ENCODE measurements around the gene NT5M. TPM values are rescaled to one million over a fixed set of nuclear protein-coding genes. Genes with fewer than 3 reads are reported as not detected.

Gene NT5M
- total RNA-seq, 1 experiment from 2014 or later: 23.6 TPM

GRCh38 chr17:17376362-17376761 is 73.2 kb downstream of the NT5M start:
- no peak overlapping the region for H3K9ac ChIP-seq (ENCODE audit: low read length)
- no peak overlapping the region for H3K27ac ChIP-seq (ENCODE audit: low read length)
- H3K79me2 ChIP-seq (ENCODE audit: low read length): no peaks in the 10 kb centered on the region
- H3K4me1 ChIP-seq (ENCODE audit: low read length): no peaks in the 10 kb centered on the region
- no peaks in the 10 kb centered on the region for H3K27me3 ChIP-seq (ENCODE audit: low read length)
- no peak overlapping the region for H3K4me2 ChIP-seq (ENCODE audit: low read depth, low read length, poor library complexity, severe bottlenecking)
- no peaks in the 10 kb centered on the region for H3K9me3 ChIP-seq (ENCODE audit: low read length)
- no peak overlapping the region for H3K4me3 ChIP-seq (ENCODE audit: low read length)
- no peak overlapping the region for H2AFZ ChIP-seq (ENCODE audit: low read length)
- no peak for DNase-seq
- H4K20me1 ChIP-seq (ENCODE audit: insufficient read depth, low read depth, low read length): no peaks in the 10 kb centered on the region
- H3K9me2 ChIP-seq (replicated peaks; ENCODE audit: insufficient read depth, low read length): no peaks in the 10 kb centered on the region
- H3K36me3 ChIP-seq (ENCODE audit: insufficient read depth, low read length): no peaks in the 10 kb centered on the region

GRCh38 chr17:17377071-17377967 is 74.1 kb downstream of the NT5M start:
- H3K4me2 ChIP-seq (ENCODE audit: low read depth, low read length, poor library complexity, severe bottlenecking): no peak overlapping the region
- H3K27me3 ChIP-seq (ENCODE audit: low read length): no peaks in the 10 kb centered on the region
- no peaks in the 10 kb centered on the region for H3K9me3 ChIP-seq (ENCODE audit: low read length)
- H3K4me3 ChIP-seq (ENCODE audit: low read length): no peak overlapping the region
- H3K36me3 ChIP-seq (ENCODE audit: insufficient read depth, low read length): no peaks in the 10 kb centered on the region
- no peaks in the 10 kb centered on the region for H4K20me1 ChIP-seq (ENCODE audit: insufficient read depth, low read depth, low read length)
- DNase-seq: no peak
- no peak overlapping the region for H2AFZ ChIP-seq (ENCODE audit: low read length)
- no peaks in the 10 kb centered on the region for H3K4me1 ChIP-seq (ENCODE audit: low read length)
- H3K27ac ChIP-seq (ENCODE audit: low read length): no peak overlapping the region
- H3K9me2 ChIP-seq (replicated peaks; ENCODE audit: insufficient read depth, low read length): no peaks in the 10 kb centered on the region
- H3K9ac ChIP-seq (ENCODE audit: low read length): no peak overlapping the region
- H3K79me2 ChIP-seq (ENCODE audit: low read length): no peaks in the 10 kb centered on the region

GRCh38 chr17:17379197-17379991 is 76.2 kb downstream of the NT5M start:
- Histone ChIP-seq H3K36me3 (ENCODE audit: insufficient read depth, low read length) (no peaks in the 10 kb centered on the region), H4K20me1 (ENCODE audit: insufficient read depth, low read depth, low read length) (no peaks in the 10 kb centered on the region), H3K79me2 (ENCODE audit: low read length) (no peaks in the 10 kb centered on the region), H3K9me2 (replicated peaks; ENCODE audit: insufficient read depth, low read length) (no peaks in the 10 kb centered on the region), H3K4me1 (ENCODE audit: low read length) (no peaks in the 10 kb centered on the region), H2AFZ (ENCODE audit: low read length) (no peak overlapping the region), H3K9ac (ENCODE audit: low read length) (no peak overlapping the region), H3K4me3 (ENCODE audit: low read length) (no peak overlapping the region), H3K9me3 (ENCODE audit: low read length) (no peaks in the 10 kb centered on the region), H3K4me2 (ENCODE audit: low read depth, low read length, poor library complexity, severe bottlenecking) (no peak overlapping the region), H3K27ac (ENCODE audit: low read length) (no peak overlapping the region), H3K27me3 (ENCODE audit: low read length) (no peaks in the 10 kb centered on the region)
- DNase-seq: no peak

GRCh38 chr17:17380145-17380925 is 77.2 kb downstream of the NT5M start:
- Histone ChIP-seq H3K36me3 (ENCODE audit: insufficient read depth, low read length) (no peaks in the 10 kb centered on the region), H3K4me3 (ENCODE audit: low read length) (no peak overlapping the region), H3K9ac (ENCODE audit: low read length) (no peak overlapping the region), H3K4me2 (ENCODE audit: low read depth, low read length, poor library complexity, severe bottlenecking) (no peak overlapping the region), H3K27ac (ENCODE audit: low read length) (no peak overlapping the region), H4K20me1 (ENCODE audit: insufficient read depth, low read depth, low read length) (no peaks in the 10 kb centered on the region), H3K27me3 (ENCODE audit: low read length) (no peaks in the 10 kb centered on the region), H3K9me2 (replicated peaks; ENCODE audit: insufficient read depth, low read length) (no peaks in the 10 kb centered on the region), H3K9me3 (ENCODE audit: low read length) (no peaks in the 10 kb centered on the region), H3K79me2 (ENCODE audit: low read length) (no peaks in the 10 kb centered on the region), H2AFZ (ENCODE audit: low read length) (no peak overlapping the region), H3K4me1 (ENCODE audit: low read length) (no peaks in the 10 kb centered on the region)
- DNase-seq: no peak

GRCh38 chr17:17381446-17382064 is 78.4 kb downstream of the NT5M start:
- Histone ChIP-seq H3K9me3 (ENCODE audit: low read length) (no peaks in the 10 kb centered on the region), H3K4me3 (ENCODE audit: low read length) (no peak overlapping the region), H3K4me2 (ENCODE audit: low read depth, low read length, poor library complexity, severe bottlenecking) (no peak overlapping the region), H4K20me1 (ENCODE audit: insufficient read depth, low read depth, low read length) (no peaks in the 10 kb centered on the region), H3K36me3 (ENCODE audit: insufficient read depth, low read length) (no peaks in the 10 kb centered on the region), H3K9ac (ENCODE audit: low read length) (no peak overlapping the region), H3K4me1 (ENCODE audit: low read length) (no peaks in the 10 kb centered on the region), H3K79me2 (ENCODE audit: low read length) (no peaks in the 10 kb centered on the region), H2AFZ (ENCODE audit: low read length) (no peak overlapping the region), H3K27ac (ENCODE audit: low read length) (no peak overlapping the region), H3K27me3 (ENCODE audit: low read length) (no peaks in the 10 kb centered on the region), H3K9me2 (replicated peaks; ENCODE audit: insufficient read depth, low read length) (no peaks in the 10 kb centered on the region)
- no peak for DNase-seq

- Histone ChIP-seq H3K79me2 (ENCODE audit: low read length) (no peaks in the 10 kb centered on the region), H3K27ac (ENCODE audit: low read length) (no peak overlapping the region), H2AFZ (ENCODE audit: low read length) (no peak overlapping the region), H3K9me2 (replicated peaks; ENCODE audit: insufficient read depth, low read length) (no peaks in the 10 kb centered on the region), H3K9ac (ENCODE audit: low read length) (no peak overlapping the region), H3K9me3 (ENCODE audit: low read length) (no peaks in the 10 kb centered on the region), H3K4me1 (ENCODE audit: low read length) (no peaks in the 10 kb centered on the region), H3K4me3 (ENCODE audit: low read length) (no peak overlapping the region), H3K36me3 (ENCODE audit: insufficient read depth, low read length) (no peaks in the 10 kb centered on the region), H4K20me1 (ENCODE audit: insufficient read depth, low read depth, low read length) (no peaks in the 10 kb centered on the region), H3K27me3 (ENCODE audit: low read length) (no peaks in the 10 kb centered on the region), H3K4me2 (ENCODE audit: low read depth, low read length, poor library complexity, severe bottlenecking) (no peak overlapping the region)
- DNase-seq: no peak
These were observed 78.9 kb downstream of the NT5M start for GRCh38 chr17:17382065-17382459.

- no peaks in the 10 kb centered on the region for H3K9me3 ChIP-seq (ENCODE audit: low read length)
- no peak overlapping the region for H3K27ac ChIP-seq (ENCODE audit: low read length)
- no peaks in the 10 kb centered on the region for H3K79me2 ChIP-seq (ENCODE audit: low read length)
- H3K4me3 ChIP-seq (ENCODE audit: low read length): no peak overlapping the region
- H4K20me1 ChIP-seq (ENCODE audit: insufficient read depth, low read depth, low read length): no peaks in the 10 kb centered on the region
- H3K4me2 ChIP-seq (ENCODE audit: low read depth, low read length, poor library complexity, severe bottlenecking): no peak overlapping the region
- no peak overlapping the region for H2AFZ ChIP-seq (ENCODE audit: low read length)
- H3K36me3 ChIP-seq (ENCODE audit: insufficient read depth, low read length): no peaks in the 10 kb centered on the region
- H3K9me2 ChIP-seq (replicated peaks; ENCODE audit: insufficient read depth, low read length): no peaks in the 10 kb centered on the region
- H3K27me3 ChIP-seq (ENCODE audit: low read length): no peaks in the 10 kb centered on the region
- DNase-seq: no peak
- no peaks in the 10 kb centered on the region for H3K4me1 ChIP-seq (ENCODE audit: low read length)
- H3K9ac ChIP-seq (ENCODE audit: low read length): no peak overlapping the region
These were observed 79.8 kb downstream of the NT5M start for GRCh38 chr17:17382971-17383370.
